Tongue (tissue), 2 donors: ENCODE measurements around the gene RANGAP1. TPM values are rescaled to one million over a fixed set of nuclear protein-coding genes. Genes with fewer than 3 reads are reported as not detected.

Source experiments
- DNase-seq: peaks from one replicate; pipeline ENCODE4 v3.0.0-alpha.2; 2015
- total RNA-seq: library from RNA; depleted of rRNA; stranded (reverse); fragments of >200 nt; gene quantifications from one replicate; pipeline ENCODE4 v1.2.3, GENCODE V29; 2014

RANGAP1 gene
- total RNA-seq, 1 donor from 2014 or later: 30.4 TPM

- DNase-seq: no peak
Observed at GRCh38 chr22:41234815-41235695, 50.9 kb downstream of the RANGAP1 start.

GRCh38 chr22:41231369-41231768 is 54.6 kb downstream of the RANGAP1 start:
- DNase-seq: no peak

GRCh38 chr22:41230401-41230785 is 55.6 kb downstream of the RANGAP1 start:
- no peak for DNase-seq

- DNase-seq: no peak
Observed at GRCh38 chr22:41229730-41230400, 56.1 kb downstream of the RANGAP1 start.

DNA sequence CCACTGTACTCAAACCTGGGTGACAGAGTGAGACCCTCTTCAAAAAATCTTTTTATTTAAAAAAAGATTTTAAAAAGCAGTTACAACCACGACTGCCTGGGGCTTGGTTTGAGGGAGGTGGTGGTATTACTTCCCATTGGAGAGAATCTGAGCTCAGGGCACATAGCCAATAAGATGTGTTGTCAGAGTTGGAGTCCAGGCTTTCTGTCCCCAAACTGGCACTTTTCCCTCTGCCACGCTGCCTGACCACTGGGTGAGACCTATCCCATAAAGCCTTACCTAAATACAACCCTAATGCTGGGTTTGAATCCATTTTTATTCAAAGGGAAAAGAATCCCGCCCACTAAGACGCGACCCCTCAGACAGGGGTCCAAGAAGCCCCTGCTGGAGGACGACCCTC is 56.8 kb downstream of the RANGAP1 start:
- no peak for DNase-seq

DNA sequence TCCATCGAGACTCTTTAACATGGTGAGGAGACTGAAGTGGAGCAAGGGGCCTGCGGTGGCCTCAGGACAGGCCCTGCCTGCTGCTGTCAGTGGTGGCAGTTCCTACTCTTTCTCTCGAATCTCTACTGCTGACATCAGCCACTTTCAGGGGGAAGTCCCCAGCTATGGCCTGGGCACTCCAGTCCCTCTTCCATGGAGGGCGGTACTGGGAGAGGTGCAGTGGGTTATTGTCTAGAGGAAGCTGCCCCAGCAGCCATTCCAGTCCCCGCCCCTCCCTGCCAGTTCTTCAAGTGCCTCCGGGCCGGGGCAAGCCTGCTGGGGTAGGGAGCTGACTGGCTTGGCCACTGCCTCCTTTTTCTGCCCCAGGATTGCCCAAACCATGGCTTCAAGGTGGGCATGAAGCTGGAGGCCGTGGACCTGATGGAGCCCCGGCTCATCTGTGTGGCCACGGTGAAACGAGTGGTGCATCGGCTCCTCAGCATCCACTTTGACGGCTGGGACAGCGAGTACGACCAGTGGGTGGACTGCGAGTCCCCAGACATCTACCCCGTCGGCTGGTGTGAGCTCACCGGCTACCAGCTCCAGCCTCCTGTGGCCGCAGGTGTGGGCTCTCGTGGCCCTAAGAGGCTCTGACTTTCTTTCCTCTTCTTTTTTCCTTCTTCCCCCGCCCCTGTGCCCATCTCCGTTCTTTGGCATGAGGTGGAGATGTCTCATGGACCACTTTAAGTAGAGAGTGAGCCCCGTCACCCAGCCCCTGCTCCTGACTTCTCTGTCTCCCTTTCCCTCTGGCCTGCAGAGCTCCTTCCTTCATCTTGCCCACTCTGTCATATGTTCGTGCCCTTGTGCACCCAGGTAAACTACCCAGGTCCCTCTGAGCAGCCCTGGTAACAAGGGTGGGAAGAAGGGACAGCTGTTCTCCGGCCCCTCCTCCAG is 59.0 kb downstream of the RANGAP1 start:
- no peak for DNase-seq

DNA sequence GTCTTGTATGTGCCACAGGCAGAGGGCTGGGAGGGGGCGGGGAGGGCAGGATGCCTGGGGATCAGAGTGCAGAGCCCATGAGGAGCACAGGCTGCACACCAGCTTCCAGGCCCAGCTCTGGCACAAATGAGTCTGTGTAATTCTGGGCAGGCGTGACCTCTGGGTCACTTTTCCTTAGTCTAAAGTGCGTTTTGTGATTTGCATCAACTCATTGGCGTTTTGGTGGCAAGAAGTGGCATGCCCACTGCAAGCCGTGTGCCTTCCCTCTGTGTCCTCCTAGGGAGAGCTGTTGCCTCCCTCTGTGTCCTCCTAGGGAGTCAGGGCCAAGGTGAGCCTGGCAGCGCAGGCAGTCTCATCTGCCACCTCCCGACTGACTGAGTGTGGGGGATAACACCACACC is 62.5 kb downstream of the RANGAP1 start:
- DNase-seq: no peak

GRCh38 chr22:41222846-41223507 is 63.0 kb downstream of the RANGAP1 start:
- DNase-seq: no peak

GRCh38 chr22:41217553-41218157 is 68.3 kb downstream of the RANGAP1 start:
- DNase-seq: peak; percentile 85

- peak; percentile 66 for DNase-seq
Observed at GRCh38 chr22:41216984-41217383, 69.0 kb downstream of the RANGAP1 start.

GRCh38 chr22:41215926-41216325 is 70.1 kb downstream of the RANGAP1 start:
- no peak for DNase-seq

DNA sequence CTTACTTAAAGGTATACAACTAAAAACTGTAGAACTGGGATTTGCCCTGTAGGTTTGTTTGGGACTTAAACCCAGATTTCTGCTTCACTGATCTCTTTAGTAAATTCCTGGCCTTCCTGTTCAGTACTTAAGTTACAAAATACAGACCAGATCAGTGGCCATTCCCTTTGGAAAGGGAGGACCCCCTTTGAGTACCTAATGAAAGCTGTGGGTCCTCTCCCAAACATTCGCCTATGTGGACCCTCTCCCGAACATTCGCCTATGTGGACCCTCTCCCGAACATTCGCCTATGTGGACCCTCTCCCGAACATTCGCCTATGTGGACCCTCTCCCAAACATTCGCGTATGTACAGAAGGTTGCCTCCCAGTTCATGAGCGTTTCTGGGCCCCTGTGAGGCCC is 70.6 kb downstream of the RANGAP1 start:
- DNase-seq: no peak

GRCh38 chr22:41206719-41207118 is 79.3 kb downstream of the RANGAP1 start:
- no peak for DNase-seq

GRCh38 chr22:41204992-41205900 is 80.7 kb downstream of the RANGAP1 start, which contains the start of gene L3MBTL2:
Gene L3MBTL2, plus strand, starts transcription at chr22:41205312. Its CDS starts 51 bp downstream, at chr22:41205363.
- DNase-seq: peak; percentile 99

- no peak for DNase-seq
Observed at GRCh38 chr22:41204066-41204465, 81.9 kb downstream of the RANGAP1 start.

DNA sequence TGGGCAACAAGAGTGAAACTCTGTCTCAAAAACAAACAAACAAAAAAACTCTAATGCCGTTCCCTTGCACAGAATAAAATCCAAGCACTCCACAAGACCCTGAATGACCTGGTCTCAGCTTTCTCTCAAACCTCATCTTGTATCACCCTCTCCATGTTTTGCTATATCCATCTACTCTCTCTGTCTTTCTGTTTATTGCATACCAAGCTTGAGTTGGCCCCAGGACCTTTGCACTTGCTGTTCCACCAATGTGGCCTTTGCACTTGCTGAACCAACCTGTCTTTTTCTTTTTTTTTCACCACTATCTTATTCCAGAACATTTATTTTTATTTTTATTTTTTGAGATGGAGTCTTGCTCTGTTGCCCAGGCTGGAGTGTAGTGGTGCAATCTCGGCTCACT is 82.9 kb downstream of the RANGAP1 start:
- no peak for DNase-seq

- no peak for DNase-seq
Observed at GRCh38 chr22:41201141-41201540, 84.8 kb downstream of the RANGAP1 start.

DNA sequence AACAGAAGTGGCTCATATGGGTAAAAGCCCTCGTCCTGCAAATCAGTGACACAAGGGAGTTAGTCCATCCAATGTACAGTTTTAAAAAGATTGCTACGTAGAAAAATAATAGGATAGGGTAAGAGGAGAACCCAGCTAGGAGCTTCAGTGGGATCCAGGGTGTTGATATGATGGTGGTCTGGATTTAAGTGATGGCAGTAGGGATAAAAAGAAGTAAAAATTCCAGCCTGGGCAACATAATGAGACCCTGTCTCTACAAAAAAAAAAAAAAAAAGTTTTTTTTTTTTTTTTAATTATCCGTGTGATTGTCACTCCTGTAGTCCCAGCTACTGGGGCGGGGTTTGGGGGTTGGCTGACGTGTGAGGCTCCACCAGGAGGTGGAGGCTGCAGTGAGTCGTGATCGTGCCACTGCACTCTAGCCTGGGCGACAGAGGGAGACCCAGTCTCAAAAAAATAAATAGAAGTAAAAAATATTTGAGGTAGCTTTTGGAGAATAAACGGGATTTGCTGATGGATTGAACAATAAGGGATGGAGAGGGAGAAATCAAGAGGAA is 87.9 kb downstream of the RANGAP1 start:
- peak; percentile 38 for DNase-seq

DNA sequence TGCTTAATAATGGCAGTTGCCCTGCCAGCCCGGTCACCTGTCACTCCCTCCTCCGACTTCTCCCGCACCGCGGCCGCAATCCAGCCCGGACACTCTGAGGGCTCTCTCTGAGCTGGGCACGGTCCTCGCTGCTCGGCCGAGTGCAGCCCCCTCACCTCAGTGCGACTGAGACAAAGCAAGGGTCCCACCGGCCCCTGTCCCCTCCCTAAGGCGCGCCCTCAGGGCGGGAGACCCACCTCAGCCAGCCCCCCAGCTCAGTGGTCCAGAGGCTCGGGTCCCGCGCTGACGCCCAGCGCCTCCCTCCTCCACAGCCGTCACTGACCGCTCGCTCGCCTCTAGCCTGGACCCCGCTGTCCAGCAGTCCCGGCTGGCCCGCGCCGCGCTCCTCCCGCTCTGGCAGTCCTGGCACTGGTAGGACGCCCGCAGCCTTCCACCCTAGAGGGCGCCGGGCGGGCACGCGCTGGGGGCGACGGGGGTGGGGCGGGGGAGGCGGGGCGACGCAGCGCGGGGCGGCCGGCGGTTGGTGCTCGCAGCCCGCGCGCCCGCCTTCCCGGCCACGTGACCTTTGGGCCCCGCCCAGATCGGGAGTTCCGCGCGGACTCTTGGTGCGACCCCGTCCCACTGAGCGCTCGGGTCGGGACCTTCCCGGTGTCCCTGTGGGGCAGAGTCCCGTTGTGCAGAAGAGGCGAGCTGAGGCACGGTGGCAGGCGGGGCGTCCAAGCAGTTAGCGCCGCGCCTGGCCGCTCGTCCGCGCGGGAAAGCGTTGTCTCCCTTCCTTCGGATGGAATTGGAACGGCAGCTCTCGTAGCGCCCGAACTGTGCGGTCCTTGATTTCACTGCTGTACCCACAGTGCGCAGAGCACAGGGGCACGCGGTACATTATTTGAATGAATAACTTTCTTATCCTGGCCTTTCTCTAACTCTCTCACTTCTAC is 88.7 kb downstream of the RANGAP1 start:
- peak; percentile 89 for DNase-seq
